Posterior vena cava (tissue), 2 donors: ENCODE results near the gene PDPR. TPM values are rescaled to one million over a fixed set of nuclear protein-coding genes. Genes with fewer than 3 reads are reported as not detected.
"Not testable (repeated sequence)": the region's sequence is repeated elsewhere in the genome, so short reads cannot be mapped to it uniquely, and the experiment has no call there.

Experiments used
- DNase-seq: peaks from one replicate; pipeline ENCODE4 v3.0.0-alpha.2; 2020; ENCODE audit warnings: low spot score
- intact Hi-C, 2 donors: fragments of 100-400 bp; cut with DNase I; formaldehyde crosslinking; loops; one replicate each; pipeline versions ENCODE4 v1.14.1 to v1.14.2; 2022 to 2023
- total RNA-seq, 2 donors: library from RNA; stranded (reverse); fragmentation: NEBNext Ultra II Directional; extraction: Animal tissue kit (Norgen Biotek cat#: 25700); gene quantifications; one replicate each; pipeline ENCODE4 v1.2.1, GENCODE V29; 2021
- donor health status: DM: yes; HTN: yes; CAD: no.
- donor health status: DM: yes; HTN: yes; CAD: no.

The PDPR gene
- total RNA-seq, 2 donors from 2014 or later, result 26.0 to 28.8 TPM

DNA sequence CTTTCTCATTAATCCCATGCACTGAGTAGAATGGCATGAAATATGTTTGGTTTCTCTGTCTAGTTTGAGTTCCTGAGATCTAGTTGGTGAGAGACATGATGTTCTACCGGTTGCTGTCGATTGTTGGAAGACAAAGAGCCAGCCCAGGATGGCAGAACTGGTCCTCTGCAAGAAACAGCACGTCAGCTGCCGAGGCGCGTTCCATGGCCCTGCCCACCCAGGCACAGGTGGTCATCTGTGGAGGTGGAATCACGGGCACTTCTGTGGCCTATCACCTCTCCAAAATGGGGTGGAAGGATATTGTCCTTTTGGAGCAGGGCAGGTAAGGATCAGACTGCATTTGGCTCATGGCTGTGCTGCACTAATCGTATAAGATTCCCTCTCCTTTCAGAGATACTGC lies 6.3 kb downstream of the PDPR start:
- intact Hi-C loops, DNase-seq: not testable (repeated sequence)

DNA sequence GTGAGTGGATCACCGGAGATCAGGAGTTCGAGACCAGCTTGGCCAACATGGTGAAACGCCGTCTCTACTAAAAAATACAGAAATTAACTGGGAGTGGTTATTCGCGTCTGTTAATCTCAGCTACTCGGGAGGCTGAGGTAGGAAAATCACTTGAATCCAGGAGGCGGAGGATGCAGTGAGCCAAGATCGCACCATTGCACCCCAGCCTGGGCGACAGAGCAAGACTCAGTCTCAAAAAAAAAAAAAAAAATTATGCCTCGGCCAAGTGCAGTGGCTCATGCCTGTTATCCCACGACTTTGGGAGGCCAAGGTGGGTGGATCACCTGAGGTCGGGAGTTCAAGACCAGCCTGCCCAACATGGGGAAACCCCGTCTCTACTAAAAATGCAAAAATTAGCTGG lies 9.7 kb downstream of the PDPR start:
- intact Hi-C loops, result not testable (repeated sequence)
- peak; percentile 67 for DNase-seq

DNA sequence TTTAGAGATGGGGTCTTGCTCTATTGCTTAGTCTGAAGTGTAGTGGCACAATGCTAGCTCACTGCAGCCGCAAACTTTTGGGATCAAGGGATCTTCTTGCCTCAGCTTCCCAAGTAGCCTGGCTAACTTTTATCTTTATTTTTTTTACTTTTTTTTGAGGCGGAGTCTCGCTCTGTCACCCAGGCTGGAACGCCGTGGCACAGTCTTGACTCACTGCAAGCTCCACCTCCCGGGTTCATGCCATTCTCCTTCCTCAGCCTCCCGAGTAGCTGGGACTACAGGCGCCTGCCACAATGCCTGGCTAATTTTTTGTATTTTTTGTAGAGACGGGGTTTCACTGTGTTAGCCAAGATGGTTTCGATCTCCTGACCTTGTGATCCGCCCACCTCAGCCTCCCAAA lies 12.1 kb downstream of the PDPR start:
- intact Hi-C loops, result not testable (repeated sequence)
- DNase-seq, result peak; percentile 77

DNA sequence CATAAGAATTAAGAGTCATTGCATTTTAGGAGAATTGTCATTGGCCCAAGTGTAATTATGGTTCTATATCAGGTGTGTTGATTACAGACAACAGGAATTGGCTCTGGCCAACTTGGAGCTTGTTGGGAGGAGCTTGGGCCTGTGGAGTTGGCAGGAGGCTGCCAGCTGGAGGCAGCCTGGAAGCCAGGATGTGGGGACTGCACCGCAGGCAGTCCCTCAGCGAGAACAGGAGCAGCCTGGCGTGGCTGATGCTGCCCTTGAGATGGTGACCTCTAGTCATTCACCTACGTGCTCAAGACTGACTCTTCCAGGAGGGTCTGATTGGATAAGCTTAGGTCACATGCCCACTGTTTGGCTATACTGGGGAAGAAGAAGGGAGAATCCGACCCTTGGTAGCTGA lies 13.6 kb downstream of the PDPR start:
- not testable (repeated sequence) for DNase-seq

DNA sequence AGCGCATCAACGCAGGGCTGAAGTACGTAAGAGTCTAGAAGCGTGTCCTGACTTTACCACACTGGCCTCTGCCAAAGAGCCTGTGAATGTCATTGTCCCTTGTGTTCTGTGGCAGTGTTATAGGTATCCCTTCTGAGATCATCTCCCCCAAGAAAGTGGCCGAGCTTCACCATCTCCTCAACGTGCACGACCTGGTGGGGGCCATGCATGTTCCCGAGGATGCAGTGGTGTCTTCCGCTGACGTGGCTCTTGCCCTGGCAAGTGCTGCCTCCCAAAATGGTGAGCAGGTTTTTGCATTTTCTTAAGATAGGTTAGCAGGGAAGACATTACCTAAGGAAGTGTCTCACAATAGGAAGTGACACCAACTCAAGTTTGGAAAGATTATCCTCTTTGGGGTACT lies 14.7 kb downstream of the PDPR start:
- intact Hi-C loops, result not testable (repeated sequence)

More for the DNA sequence above, 13.6 kb downstream of the PDPR start:
- intact Hi-C loops, result not testable (repeated sequence)

GRCh38 chr16:70135796-70136195 lies 21.7 kb downstream of the PDPR start:
- intact Hi-C loops, DNase-seq: not testable (repeated sequence)

More for the DNA sequence above, 14.7 kb downstream of the PDPR start:
- DNase-seq, result not testable (repeated sequence)

- DNase-seq, result not testable (repeated sequence)
These were observed 22.5 kb downstream of the PDPR start for GRCh38 chr16:70136595-70136994.

GRCh38 chr16:70142739-70143138 lies 28.6 kb downstream of the PDPR start:
- intact Hi-C loops, DNase-seq: not testable (repeated sequence)

More at GRCh38 chr16:70136595-70136994, 22.5 kb downstream of the PDPR start:
- intact Hi-C loops, result not testable (repeated sequence)

DNA sequence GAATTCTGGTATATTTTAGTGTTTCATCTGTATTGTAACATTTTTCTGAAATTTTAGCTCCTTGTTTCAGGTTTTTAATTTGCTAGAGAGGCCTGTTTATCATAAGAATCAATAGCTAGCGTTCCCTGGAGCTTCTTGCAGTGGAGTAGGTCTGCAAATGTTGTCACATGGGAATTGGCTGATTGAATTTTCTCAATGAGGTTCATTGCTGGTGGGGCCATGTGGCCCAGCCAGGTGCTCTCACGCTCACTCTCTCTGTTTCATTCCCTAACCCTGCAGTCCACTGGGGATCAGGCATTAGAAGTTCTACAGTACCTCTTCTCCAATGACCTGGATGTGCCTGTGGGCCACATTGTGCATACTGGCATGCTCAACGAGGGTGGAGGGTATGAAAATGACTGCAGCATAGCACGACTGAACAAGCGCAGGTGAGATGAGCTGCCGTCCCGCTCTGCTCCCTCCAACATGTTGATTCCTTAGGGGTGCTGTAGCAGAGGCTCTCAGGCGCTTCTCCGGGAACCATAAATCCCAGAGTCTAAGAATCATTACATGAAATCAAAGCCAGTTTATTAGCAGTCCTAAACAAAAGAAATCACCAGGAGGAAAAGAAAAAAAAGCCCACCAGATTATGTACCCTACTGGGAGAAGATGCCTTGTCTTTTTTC lies 29.2 kb downstream of the PDPR start:
- intact Hi-C loops, result not testable (repeated sequence)
- peak; percentile 67 for DNase-seq

- intact Hi-C loops, result not testable (repeated sequence)
- peak; percentile 73 for DNase-seq
These were observed 33.7 kb downstream of the PDPR start for GRCh38 chr16:70147853-70148252.

- peak; percentile 40 for DNase-seq
- intact Hi-C loops, result not testable (repeated sequence)
These were observed 34.3 kb downstream of the PDPR start for GRCh38 chr16:70148453-70148852.

- peak; percentile 52 for DNase-seq
These were observed 35.2 kb downstream of the PDPR start for GRCh38 chr16:70149296-70149695.

GRCh38 chr16:70151391-70151790 lies 37.3 kb downstream of the PDPR start:
- intact Hi-C loops, result no loop called here
- peak; percentile 58 for DNase-seq

More at GRCh38 chr16:70149296-70149695, 35.2 kb downstream of the PDPR start:
- intact Hi-C loops, result not testable (repeated sequence)

GRCh38 chr16:70151941-70152509 lies 37.9 kb downstream of the PDPR start:
- DNase-seq, result peak; percentile 68
- intact Hi-C loops, result no loop called here

DNA sequence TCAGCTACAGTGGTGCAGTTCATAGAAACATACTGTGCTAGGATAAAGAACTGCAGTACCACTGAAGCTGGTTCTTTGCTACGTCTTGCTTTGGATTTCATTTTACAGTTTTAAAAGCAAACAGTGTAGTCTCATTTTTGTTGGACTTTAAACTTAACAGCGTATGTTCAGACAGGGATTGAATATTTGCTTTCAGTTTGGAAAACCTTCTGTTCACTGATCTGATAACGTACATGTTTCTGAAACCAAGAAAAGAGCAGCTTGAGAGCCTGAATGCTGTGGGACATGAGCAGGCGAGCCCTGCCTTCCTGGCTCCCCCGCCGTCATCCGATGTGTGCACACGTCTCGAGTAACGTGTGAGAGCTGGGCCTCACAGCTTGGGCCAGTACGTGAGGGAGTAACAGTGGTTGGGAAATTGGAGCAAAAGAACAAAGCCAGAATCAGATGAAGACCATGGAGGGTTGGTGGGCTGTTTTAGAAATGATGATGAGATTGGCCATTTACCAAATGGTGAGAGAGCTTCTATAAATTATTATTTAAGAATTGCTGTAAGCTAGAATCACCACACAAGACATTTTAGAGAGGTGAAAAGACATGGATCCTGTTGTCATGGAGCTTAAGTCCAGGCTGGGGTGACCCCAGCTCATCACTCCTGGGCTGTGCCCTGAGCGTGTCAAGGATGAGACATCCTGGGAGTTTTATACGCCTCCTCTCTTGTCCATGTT lies 38.6 kb downstream of the PDPR start:
- peak; percentile 83 for DNase-seq
- intact Hi-C loops, result no loop called here

- DNase-seq, result peak; percentile 77
- intact Hi-C loops, result not testable (repeated sequence)
These were observed 40.6 kb downstream of the PDPR start for GRCh38 chr16:70154736-70155135.

GRCh38 chr16:70156207-70156978 lies 42.3 kb downstream of the PDPR start:
- intact Hi-C loops, result no loop called here
- DNase-seq, result peak; percentile 80

DNA sequence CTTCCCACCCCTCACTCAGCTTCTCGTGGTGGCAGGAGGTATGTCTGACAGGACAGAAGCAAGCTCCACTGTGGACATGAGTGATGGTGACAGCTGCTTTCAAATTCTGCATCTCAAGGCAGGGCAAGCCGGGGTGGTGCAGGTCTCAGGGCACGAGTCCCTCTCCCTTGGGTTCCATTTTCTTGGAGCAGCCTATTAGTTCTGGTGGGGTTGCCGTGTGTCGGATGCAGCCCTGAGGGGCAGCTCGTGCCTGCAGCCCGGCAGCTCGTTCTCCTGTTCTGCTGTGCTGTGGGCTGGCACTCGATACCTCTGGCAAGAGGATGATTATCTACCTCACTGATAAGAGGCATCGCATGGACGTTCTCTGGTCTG lies 43.0 kb downstream of the PDPR start:
- intact Hi-C loops, result no loop called here
- peak; percentile 80 for DNase-seq

DNA sequence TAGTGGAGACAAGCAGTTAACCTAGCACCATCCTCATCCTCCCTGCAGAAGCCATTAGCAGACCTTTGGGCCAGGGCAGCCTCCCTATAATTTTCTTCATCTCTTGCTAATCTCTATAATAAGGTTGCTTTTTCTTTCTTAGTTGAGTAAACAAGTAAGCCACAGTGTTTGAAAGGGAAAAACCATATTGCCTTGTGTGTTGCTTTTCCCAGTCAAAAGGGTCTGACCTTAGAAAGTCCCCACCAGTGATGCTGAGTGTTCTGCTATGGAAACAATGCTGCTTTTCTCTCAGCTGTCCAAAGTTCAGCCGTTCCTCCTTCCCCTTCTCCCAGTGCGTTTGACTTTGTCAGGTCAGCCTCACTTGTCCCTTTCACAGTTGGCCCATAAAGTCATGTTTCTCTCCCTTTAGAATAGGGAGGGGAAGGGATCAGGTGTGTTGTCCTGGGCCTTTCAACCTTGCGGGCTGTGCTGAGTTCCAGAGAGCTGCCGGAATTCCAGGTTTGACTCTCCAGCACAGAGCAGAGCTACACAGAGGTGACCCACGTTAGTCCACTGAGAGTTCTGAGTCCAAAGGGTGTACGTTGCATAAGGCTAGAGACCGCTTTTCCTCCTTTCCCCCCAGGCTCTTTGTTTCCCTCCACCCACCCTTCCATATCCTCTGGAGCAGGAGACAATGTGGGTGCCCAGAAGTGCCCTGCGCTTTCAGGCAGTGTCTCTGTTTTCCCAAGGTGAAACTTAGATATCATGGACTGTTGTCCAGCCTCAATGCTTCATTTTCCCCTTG lies 43.5 kb downstream of the PDPR start:
- intact Hi-C loops, result no loop called here
- peak; percentile 73 for DNase-seq
